Fibroblast of the aortic adventitia (primary cell): ENCODE data around the gene MYL7. TPM values are rescaled to one million over a fixed set of nuclear protein-coding genes. Genes with fewer than 3 reads are reported as not detected.
A peak's percentile ranks its signal among the peaks of the same experiment; 100 is the strongest.
"Not testable (repeated sequence)": the region's sequence is repeated elsewhere in the genome, so short reads cannot be mapped to it uniquely, and the experiment has no call there.

ENCODE experiments used
- DNase-seq: peaks from one replicate; pipeline ENCODE4 v3.0.0-alpha.2; 2010; ENCODE audit warnings: low read depth
- H3K4me3 ChIP-seq: 2 replicates; pipeline ENCODE4 v1.5.1; 2011; ENCODE audit warnings: low read depth, mild to moderate bottlenecking, control low read depth, low read length, moderate library complexity
- CTCF ChIP-seq: IDR thresholded peaks from 2 replicates; pipeline ENCODE4 v1.5.1; 2011; ENCODE audit warnings: mild to moderate bottlenecking, low read length, control low read depth, inconsistent platforms; ENCODE audit not compliant: insufficient read depth
- total RNA-seq: library from RNA; depleted of rRNA; stranded (reverse); fragments of >200 nt; gene quantifications from 2 replicates; pipeline ENCODE4 v1.2.3, GENCODE V29; 2012; ENCODE audit warnings: low replicate concordance

Gene MYL7
- total RNA-seq, 1 donor, result not detected

GRCh38 chr7:44180631-44181030 is 39.5 kb upstream of the MYL7 start:
- H3K4me3 ChIP-seq, result no peak overlapping the region
- no peak for DNase-seq
- no peak for TF ChIP-seq CTCF

DNA sequence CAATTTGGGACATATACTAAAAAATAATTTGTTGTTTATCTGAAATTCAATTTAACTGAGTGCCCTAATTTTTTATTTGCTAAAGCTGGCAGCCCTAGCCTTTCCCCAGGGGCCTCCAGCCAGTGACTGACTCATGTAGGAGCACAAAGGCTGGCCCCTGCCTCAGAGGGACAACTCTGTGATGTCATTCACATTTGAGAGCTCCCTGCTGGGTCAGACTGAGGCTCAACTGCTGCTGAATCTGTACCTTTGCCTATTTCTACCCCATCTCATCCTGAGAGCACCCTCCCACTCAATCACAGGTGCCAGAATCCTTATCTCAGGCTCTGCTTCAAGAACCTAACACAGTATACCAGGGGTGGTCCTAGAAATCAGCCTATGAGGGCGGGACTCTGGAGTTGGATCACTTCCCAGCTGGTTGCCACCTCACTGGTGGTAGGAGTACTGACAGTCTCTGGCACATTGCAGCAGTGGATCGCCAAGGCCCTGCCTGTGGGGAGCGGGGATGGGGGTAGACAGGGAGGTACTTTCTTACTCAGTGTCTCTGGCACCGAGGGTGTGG is 36.5 kb upstream of the MYL7 start:
- peak; percentile 44 for DNase-seq
- TF ChIP-seq CTCF, result no peak
- no peak overlapping the region for H3K4me3 ChIP-seq

- no peak for DNase-seq
- TF ChIP-seq CTCF, result no peak
- H3K4me3 ChIP-seq, result no peak overlapping the region
These were observed 35.4 kb upstream of the MYL7 start for GRCh38 chr7:44176486-44176885.

DNA sequence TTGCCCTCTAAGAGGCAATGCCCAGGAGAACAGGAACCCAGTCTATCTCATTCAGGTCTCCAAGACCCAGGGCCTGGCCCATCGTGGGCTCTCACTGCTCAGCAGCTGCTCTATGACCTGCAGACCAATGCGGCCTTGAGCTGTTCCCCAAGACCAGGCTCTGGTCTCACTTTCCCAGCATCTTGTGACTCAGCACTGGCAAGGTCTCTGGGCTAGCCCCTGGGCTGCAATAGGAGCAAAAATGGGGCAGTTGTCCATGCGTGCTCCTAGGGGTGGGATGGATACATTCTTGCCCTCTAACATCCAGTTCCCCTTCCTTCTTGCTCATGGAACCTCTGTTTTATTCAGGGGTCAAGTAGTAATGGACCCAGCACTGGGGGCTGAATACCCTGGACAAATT is 34.6 kb upstream of the MYL7 start:
- TF ChIP-seq CTCF, result no peak
- H3K4me3 ChIP-seq, result no peak overlapping the region
- DNase-seq, result no peak

- not testable (repeated sequence) for H3K4me3 ChIP-seq, DNase-seq
These were observed 33.5 kb upstream of the MYL7 start for GRCh38 chr7:44174694-44174948.

- H3K4me3 ChIP-seq, result no peak overlapping the region
- no peak for TF ChIP-seq CTCF
- no peak for DNase-seq
These were observed 33.0 kb upstream of the MYL7 start for GRCh38 chr7:44173911-44174693.

GRCh38 chr7:44172803-44173424 is 31.8 kb upstream of the MYL7 start:
- H3K4me3 ChIP-seq, result no peak overlapping the region
- TF ChIP-seq CTCF, result no peak
- no peak for DNase-seq
